PFSK-1 (cell line): ENCODE measurements around the gene GALNT10.

Experiments used
- POLR2AphosphoS5 ChIP-seq: IDR thresholded peaks from 2 replicates; pipeline ENCODE4 v1.6.1; 2012; ENCODE audit warnings: low read depth, mild to moderate bottlenecking, control low read depth, low read length, moderate library complexity
- TAF1 ChIP-seq: IDR thresholded peaks from 2 replicates; pipeline ENCODE4 v1.6.1; 2012; ENCODE audit warnings: low read length, control low read depth, borderline replicate concordance; ENCODE audit not compliant: insufficient read depth

- TF ChIP-seq POLR2AphosphoS5 (no peak), TAF1 (no peak)
Measured at GRCh38 chr5:154278908-154279307, 88.4 kb downstream of the GALNT10 start.
